ENCODE results near the gene CDC16.

Gene CDC16

GRCh38 chr13:114264886-114265611 is 30.4 kb downstream of the CDC16 start:
- DNase-seq = no peak

GRCh38 chr13:114266241-114266640 is 31.5 kb downstream of the CDC16 start:
- DNase-seq = no peak

GRCh38 chr13:114268344-114269280 is 33.9 kb downstream of the CDC16 start:
- DNase-seq = no peak

GRCh38 chr13:114269281-114269770 is 34.6 kb downstream of the CDC16 start:
- DNase-seq = no peak

GRCh38 chr13:114272977-114273376 is 38.3 kb downstream of the CDC16 start:
- no peak for DNase-seq

- DNase-seq = no peak
These were observed 40.6 kb downstream of the CDC16 start for GRCh38 chr13:114275304-114275703.

- DNase-seq = no peak
These were observed 44.4 kb downstream of the CDC16 start for GRCh38 chr13:114279146-114279545.

- peak in 1 of 2 experiments; percentile 3 for DNase-seq
These were observed 45.2 kb downstream of the CDC16 start for GRCh38 chr13:114279758-114280355.

GRCh38 chr13:114281351-114282040 is 46.8 kb downstream of the CDC16 start, which contains the start of gene UPF3A:
Gene UPF3A, plus strand, starts transcription at chr13:114281601. Its CDS starts 39 bp downstream, at chr13:114281640.
- DNase-seq = peak; percentile 89 to 96

- DNase-seq = peak; percentile 75 to 85
These were observed 47.5 kb downstream of the CDC16 start for GRCh38 chr13:114282041-114282670.

- DNase-seq = no peak
These were observed 48.9 kb downstream of the CDC16 start for GRCh38 chr13:114283576-114283975.

GRCh38 chr13:114284680-114285079 is 50.0 kb downstream of the CDC16 start:
- no peak for DNase-seq

GRCh38 chr13:114285166-114285808 is 50.6 kb downstream of the CDC16 start:
- DNase-seq = no peak

- no peak for DNase-seq
These were observed 52.1 kb downstream of the CDC16 start for GRCh38 chr13:114286808-114287207.

GRCh38 chr13:114288157-114288591 is 53.5 kb downstream of the CDC16 start:
- no peak for DNase-seq

GRCh38 chr13:114296448-114296847 is 61.8 kb downstream of the CDC16 start:
- no peak for DNase-seq

GRCh38 chr13:114296902-114297301 is 62.2 kb downstream of the CDC16 start:
- no peak for DNase-seq

- no peak for DNase-seq
These were observed 64.2 kb downstream of the CDC16 start for GRCh38 chr13:114298866-114299265.

GRCh38 chr13:114299604-114300305 is 65.1 kb downstream of the CDC16 start:
- DNase-seq = no peak

GRCh38 chr13:114303700-114304327 is 69.1 kb downstream of the CDC16 start:
- no peak for DNase-seq
